Ovary (tissue), 9 donors: ENCODE data around the gene HK2. TPM values are rescaled to one million over a fixed set of nuclear protein-coding genes. Genes with fewer than 3 reads are reported as not detected.
"Not testable (repeated sequence)": the region's sequence is repeated elsewhere in the genome, so short reads cannot be mapped to it uniquely, and the experiment has no call there.

Experiments
- DNase-seq, 5 donors: peaks; one replicate each; pipeline ENCODE4 v3.0.0-alpha.2; 2019 to 2020
- H3K27ac ChIP-seq, 2 donors: fragments of 200-600 bp; one replicate each; pipeline versions ENCODE4 v1.5.1 to v1.8.0; 2019 to 2022
- H3K27me3 ChIP-seq: fragments of 200-600 bp; one replicate; pipeline ENCODE4 v1.8.0; 2022
- H3K36me3 ChIP-seq: fragments of 200-600 bp; sonication (generic); one replicate; pipeline ENCODE4 v1.5.1; 2019
- H3K4me1 ChIP-seq: one replicate; pipeline ENCODE4 v1.8.1; 2013; ENCODE audit warnings: mild to moderate bottlenecking, moderate library complexity; ENCODE audit not compliant: insufficient read depth
- H3K4me3 ChIP-seq: fragments of 200-600 bp; sonication (generic); one replicate; pipeline ENCODE4 v1.5.1; 2017
- H3K9me3 ChIP-seq, 2 donors: fragments of 200-600 bp in 1 of 2; sonication (generic) in 1 of 2; one replicate each; pipeline versions ENCODE4 v1.5.1 to v1.8.1; 2013 to 2019; ENCODE audit warnings: mild to moderate bottlenecking in 1 of 2, moderate library complexity in 1 of 2
- CTCF ChIP-seq, 3 donors: fragments of 450-650 bp in 2 of 3; fragments of 200-600 bp in 1 of 3; IDR thresholded peaks; one replicate each; pipeline versions ENCODE4 v1.5.1 to v1.8.0; 2016 to 2022; ENCODE audit warnings: antibody characterized with exemption in 3 of 3, mild to moderate bottlenecking in 1 of 3
- EP300 ChIP-seq: sonication (generic); formaldehyde crosslinking; IDR thresholded peaks from one replicate; pipeline ENCODE4 v1.6.1; 2017; ENCODE audit warnings: antibody characterized with exemption
- POLR2A ChIP-seq: fragments of 450-650 bp; IDR thresholded peaks from one replicate; pipeline ENCODE4 v1.6.1; 2017; ENCODE audit warnings: antibody characterized with exemption, mild to moderate bottlenecking, moderate library complexity
- WGBS, 3 donors: extraction: QIAGEN DNeasy Blood & Tissue Kit in 1 of 3; methylation state at CpG; one replicate each; pipeline versions ENCODE4 v1.1.5 to v1.1.7; 2013 to 2017; 5-methylcytosine and 5-hydroxymethylcytosine counted together
- intact Hi-C, 4 donors: fragments of 100-400 bp; cut with DNase I; formaldehyde crosslinking; loops; one replicate each; pipeline versions ENCODE4 v1.11.0 to v1.15.1; 2022 to 2023
- polyA plus RNA-seq, 2 donors: library from polyadenylated mRNA; stranded (reverse); fragments of 200-250 nt in 1 of 2; fragments of 350-450 nt in 1 of 2; fragmentation: Illumina TruSeq in 1 of 2; extraction: RNeasy Lipid Tissue Mini Kit (QIAGEN cat#74804) in 1 of 2; gene quantifications; one replicate each; pipeline ENCODE4 v1.2.3, GENCODE V29; 2013 to 2014
- total RNA-seq, 7 donors: library from RNA; depleted of rRNA in 2 of 7; stranded (reverse); fragments of >200 nt in 2 of 7; fragmentation: NEBNext Ultra II Directional in 3 of 7; extraction: Animal tissue kit (Norgen Biotek cat#: 25700) in 3 of 7; gene quantifications; one replicate each; pipeline versions ENCODE4 v1.1.0 to v1.2.4, GENCODE V29; 2016 to 2023
- donor health status: DM: no; HTN: no; CAD: no; lungs with moderate emphysema.
- donor health status: DM: no; HTN: no; CAD: no.
- donor health status: Bipolar disorder and iron deficiency.
- donor health status: DM: yes; HTN: yes; CAD: no.
- donor health status: DM: no; HTN: no; CAD: no.
- donor health status: DM: yes; HTN: yes; CAD: no.

HK2 gene
- total and polyA plus RNA-seq, 9 donors = 11.8 to 46.7 (median 28.9) TPM

- DNase-seq = no peak
- Histone ChIP-seq H3K36me3 (no peaks in the 10 kb centered on the region), H3K9me3 (no peaks in the 10 kb centered on the region), H3K4me1 (peaks cover 55% of the 10 kb centered on the region), H3K27ac (no peak overlapping the region), H3K27me3 (no peaks in the 10 kb centered on the region), H3K4me3 (no peak overlapping the region)
- intact Hi-C loops = no loop called here
- TF ChIP-seq POLR2A (no peak), CTCF (IDR thresholded peaks at IDR 0.05) (no peak), EP300 (no peak)
- WGBS, 3 donors = 80 to 90% (median 84%) methylated on average over 10 of the region's 10 CpGs
These were observed 13.3 kb downstream of the HK2 start for GRCh38 chr2:74847070-74847858.

GRCh38 chr2:74849228-74849892 lies 15.4 kb downstream of the HK2 start:
- no peak overlapping the region for H3K4me3 ChIP-seq
- intact Hi-C loops = no loop called here
- no peaks in the 10 kb centered on the region for H3K9me3 ChIP-seq
- TF ChIP-seq POLR2A = no peak
- no peak for TF ChIP-seq CTCF (IDR thresholded peaks at IDR 0.05)
- TF ChIP-seq EP300 = no peak
- peaks cover 37% of the 10 kb centered on the region for H3K4me1 ChIP-seq
- WGBS, 3 donors = 41 to 51% (median 45%) methylated on average over 8 of the region's 8 CpGs
- DNase-seq = no peak
- H3K27me3 ChIP-seq = no peaks in the 10 kb centered on the region
- no peaks in the 10 kb centered on the region for H3K36me3 ChIP-seq
- H3K27ac ChIP-seq = no peak overlapping the region

- no peak for TF ChIP-seq POLR2A
- no peak for TF ChIP-seq EP300
- TF ChIP-seq CTCF (IDR thresholded peaks at IDR 0.05) = no peak
- intact Hi-C loops = no loop called here
- DNase-seq = no peak
- Histone ChIP-seq H3K27me3 (no peaks in the 10 kb centered on the region), H3K9me3 (no peaks in the 10 kb centered on the region), H3K4me1 (peaks cover 29% of the 10 kb centered on the region), H3K4me3 (no peak overlapping the region), H3K36me3 (no peaks in the 10 kb centered on the region), H3K27ac (no peak overlapping the region)
- 89 to 92% (median 91%) methylated on average over 3 of the region's 3 CpGs for WGBS, 3 donors
These were observed 16.7 kb downstream of the HK2 start for GRCh38 chr2:74850496-74851190.

GRCh38 chr2:74851191-74851566 lies 17.3 kb downstream of the HK2 start:
- no peak for DNase-seq
- 87 to 91% (median 88%) methylated on average over 8 of the region's 8 CpGs for WGBS, 3 donors

GRCh38 chr2:74853360-74853759 lies 19.4 kb downstream of the HK2 start:
- H3K4me3 ChIP-seq, H3K36me3 ChIP-seq, H3K27ac ChIP-seq, H3K9me3 ChIP-seq, DNase-seq, intact Hi-C loops, H3K27me3 ChIP-seq: not testable (repeated sequence)
- 95 to 97% (median 95%) methylated on average over 8 of the region's 8 CpGs for WGBS, 3 donors
- peaks cover 21% of the 10 kb centered on the region for H3K4me1 ChIP-seq

More at GRCh38 chr2:74851191-74851566, 17.3 kb downstream of the HK2 start:
- H3K4me3 ChIP-seq = no peak overlapping the region
- H3K4me1 ChIP-seq = peaks cover 30% of the 10 kb centered on the region
- H3K9me3 ChIP-seq = no peaks in the 10 kb centered on the region
- no peak overlapping the region for H3K27ac ChIP-seq
- no peaks in the 10 kb centered on the region for H3K27me3 ChIP-seq
- intact Hi-C loops = no loop called here
- TF ChIP-seq CTCF (IDR thresholded peaks at IDR 0.05) = no peak
- TF ChIP-seq POLR2A = no peak
- no peak for TF ChIP-seq EP300
- H3K36me3 ChIP-seq = no peaks in the 10 kb centered on the region
